ENCODE measurements around the gene BICC1.

Gene BICC1

DNA sequence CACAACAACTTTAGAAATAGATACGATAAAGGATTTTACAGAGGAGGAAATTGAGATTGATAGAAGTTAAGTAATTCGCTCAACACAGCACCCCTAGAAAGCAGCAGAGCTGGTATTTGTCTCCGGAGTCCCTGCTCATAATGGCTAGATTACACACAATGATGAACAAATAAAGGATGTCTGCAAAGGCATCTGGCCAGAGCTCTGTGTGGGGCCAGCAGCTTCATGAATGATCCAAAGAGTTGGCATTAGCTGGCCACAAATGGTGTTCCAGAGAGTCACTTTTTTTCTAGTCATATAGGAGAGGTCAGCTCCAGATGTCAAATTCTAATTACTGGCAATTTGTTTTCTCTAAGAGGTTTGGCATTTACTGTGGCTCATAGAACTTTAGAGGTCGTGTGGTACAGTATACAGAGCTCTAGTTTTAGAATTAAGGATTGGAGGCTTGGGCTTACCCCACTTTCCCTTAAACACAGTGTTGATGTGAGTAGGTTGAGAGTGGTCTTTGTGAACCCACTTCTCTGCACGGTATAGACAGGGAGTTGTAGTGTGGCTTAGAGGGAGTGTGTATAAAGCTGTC, 186.2 kb downstream of the BICC1 start:
- no peak for TF ChIP-seq CTCF (IDR thresholded peaks at IDR 0.05)
- H3K4me3 ChIP-seq (ENCODE audit: low read depth in 1 of 2, low read length in 1 of 2): no peak overlapping the region
- H3K4me1 ChIP-seq (ENCODE audit: control insufficient read depth in 1 of 2, insufficient read depth in 1 of 2, low read depth in 1 of 2, low read length in 1 of 2): no peaks in the 10 kb centered on the region
- no peak overlapping the region for H3K27ac ChIP-seq
- H3K9me3 ChIP-seq: no peaks in the 10 kb centered on the region
- H3K27me3 ChIP-seq: no peaks in the 10 kb centered on the region
- H3K36me3 ChIP-seq: no peaks in the 10 kb centered on the region

- no peaks in the 10 kb centered on the region for H3K36me3 ChIP-seq
- TF ChIP-seq CTCF (IDR thresholded peaks at IDR 0.05): no peak
- H3K27me3 ChIP-seq: no peaks in the 10 kb centered on the region
- H3K9me3 ChIP-seq: no peaks in the 10 kb centered on the region
- no peaks in the 10 kb centered on the region for H3K4me1 ChIP-seq (ENCODE audit: control insufficient read depth in 1 of 2, insufficient read depth in 1 of 2, low read depth in 1 of 2, low read length in 1 of 2)
- no peak overlapping the region for H3K4me3 ChIP-seq (ENCODE audit: low read depth in 1 of 2, low read length in 1 of 2)
- H3K27ac ChIP-seq: no peak overlapping the region
Observed at GRCh38 chr10:58700591-58700990, 187.9 kb downstream of the BICC1 start.

DNA sequence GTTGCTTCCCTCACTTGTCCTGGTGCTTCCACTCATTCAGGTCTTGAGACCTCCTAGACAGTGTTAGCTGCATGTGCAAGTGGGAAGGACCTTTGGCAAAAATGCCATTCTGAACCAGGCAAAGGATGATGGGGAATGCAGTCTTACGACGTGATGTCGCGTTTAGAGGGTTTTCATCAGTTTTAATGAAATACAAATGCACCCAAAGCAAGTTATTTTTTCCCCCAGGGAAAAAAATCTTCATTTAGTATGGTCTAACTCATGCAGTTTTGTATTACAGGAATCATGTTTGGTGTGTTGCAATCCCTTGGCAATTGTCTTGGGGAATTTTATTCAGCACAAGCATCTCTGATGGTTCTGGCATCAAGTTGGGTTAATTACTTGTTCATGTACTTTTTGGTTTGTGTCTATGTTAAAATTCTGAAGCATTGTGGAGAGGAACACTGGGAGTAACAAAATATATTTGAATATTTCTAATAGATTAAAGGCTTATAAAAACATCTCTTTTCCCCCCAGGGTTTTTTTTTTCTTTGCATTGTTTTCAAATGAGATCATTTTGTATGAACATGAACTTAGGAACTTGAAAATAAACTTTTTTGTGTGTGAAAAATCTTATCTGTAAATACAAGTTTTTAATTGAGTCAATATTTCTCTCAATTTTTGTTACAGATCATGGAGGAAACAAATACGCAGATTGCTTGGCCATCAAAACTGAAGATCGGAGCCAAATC, 188.9 kb downstream of the BICC1 start:
- Histone ChIP-seq H3K27me3 (no peaks in the 10 kb centered on the region), H3K4me1 (ENCODE audit: control insufficient read depth in 1 of 2, insufficient read depth in 1 of 2, low read depth in 1 of 2, low read length in 1 of 2) (no peaks in the 10 kb centered on the region), H3K9me3 (no peaks in the 10 kb centered on the region), H3K4me3 (ENCODE audit: low read depth in 1 of 2, low read length in 1 of 2) (no peak overlapping the region), H3K27ac (no peak overlapping the region), H3K36me3 (no peaks in the 10 kb centered on the region)
- no peak for TF ChIP-seq CTCF (IDR thresholded peaks at IDR 0.05)

DNA sequence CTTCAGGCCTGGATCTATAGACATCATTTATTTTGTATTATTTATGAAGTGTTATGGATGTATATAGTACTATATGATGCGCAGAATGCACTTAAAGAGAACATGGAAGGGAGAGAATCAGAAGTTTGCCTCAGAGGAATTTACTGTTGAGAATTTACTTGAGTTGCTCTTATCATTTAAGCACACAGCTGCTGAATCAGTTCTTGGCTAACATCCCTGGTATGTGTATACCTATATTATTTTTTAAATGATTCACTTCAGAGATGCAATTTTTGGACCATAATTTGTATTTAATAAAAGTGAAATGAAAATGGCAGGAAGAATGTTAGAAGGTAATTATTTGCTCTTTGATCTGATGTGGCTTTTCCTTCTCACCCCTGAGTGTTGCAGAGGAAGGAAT, 191.6 kb downstream of the BICC1 start:
- Histone ChIP-seq H3K4me3 (ENCODE audit: low read depth in 1 of 2, low read length in 1 of 2) (no peak overlapping the region), H3K27ac (no peak overlapping the region), H3K27me3 (no peaks in the 10 kb centered on the region), H3K9me3 (no peaks in the 10 kb centered on the region), H3K36me3 (no peaks in the 10 kb centered on the region), H3K4me1 (ENCODE audit: control insufficient read depth in 1 of 2, insufficient read depth in 1 of 2, low read depth in 1 of 2, low read length in 1 of 2) (no peaks in the 10 kb centered on the region)
- no peak for TF ChIP-seq CTCF (IDR thresholded peaks at IDR 0.05)

- no peaks in the 10 kb centered on the region for H3K4me1 ChIP-seq (ENCODE audit: control insufficient read depth in 1 of 2, insufficient read depth in 1 of 2, low read depth in 1 of 2, low read length in 1 of 2)
- no peaks in the 10 kb centered on the region for H3K27me3 ChIP-seq
- no peak overlapping the region for H3K27ac ChIP-seq
Observed at GRCh38 chr10:58704671-58705141, 192.0 kb downstream of the BICC1 start.

More at GRCh38 chr10:58704671-58705141, 192.0 kb downstream of the BICC1 start:
- Histone ChIP-seq H3K4me3 (ENCODE audit: low read depth in 1 of 2, low read length in 1 of 2) (no peak overlapping the region), H3K9me3 (no peaks in the 10 kb centered on the region), H3K36me3 (no peaks in the 10 kb centered on the region)
- no peak for TF ChIP-seq CTCF (IDR thresholded peaks at IDR 0.05)

All from neutrophil (primary cell).